Fibroblast of skin of back (primary cell): ENCODE results near the gene BRIP1.
"Not testable (repeated sequence)": the region's sequence is repeated elsewhere in the genome, so short reads cannot be mapped to it uniquely, and the experiment has no call there.

Experiments
- DNase-seq: peaks from one replicate; pipeline ENCODE4 v3.0.0-alpha.2; 2013

The BRIP1 gene

GRCh38 chr17:61827649-61828395, 35.5 kb downstream of the BRIP1 start:
- no peak for DNase-seq

GRCh38 chr17:61826866-61827265, 36.5 kb downstream of the BRIP1 start:
- not testable (repeated sequence) for DNase-seq

- not testable (repeated sequence) for DNase-seq
Measured at GRCh38 chr17:61826198-61826597, 37.1 kb downstream of the BRIP1 start.

- no peak for DNase-seq
Measured at GRCh38 chr17:61825448-61826137, 37.7 kb downstream of the BRIP1 start.

- DNase-seq, result no peak
Measured at GRCh38 chr17:61822326-61823285, 40.7 kb downstream of the BRIP1 start.

- no peak for DNase-seq
Measured at GRCh38 chr17:61821655-61822054, 41.7 kb downstream of the BRIP1 start.

GRCh38 chr17:61819265-61819664, 44.1 kb downstream of the BRIP1 start:
- not testable (repeated sequence) for DNase-seq

- no peak for DNase-seq
Measured at GRCh38 chr17:61818225-61818624, 45.1 kb downstream of the BRIP1 start.

GRCh38 chr17:61817452-61817851, 45.9 kb downstream of the BRIP1 start:
- DNase-seq, result no peak

GRCh38 chr17:61816538-61816937, 46.8 kb downstream of the BRIP1 start:
- no peak for DNase-seq

- no peak for DNase-seq
Measured at GRCh38 chr17:61815863-61816503, 47.3 kb downstream of the BRIP1 start.

- no peak for DNase-seq
Measured at GRCh38 chr17:61814485-61814884, 48.8 kb downstream of the BRIP1 start.

GRCh38 chr17:61813211-61813610, 50.1 kb downstream of the BRIP1 start:
- DNase-seq, result peak; percentile 60

GRCh38 chr17:61812747-61813146, 50.6 kb downstream of the BRIP1 start:
- no peak for DNase-seq

GRCh38 chr17:61809816-61810392, 53.4 kb downstream of the BRIP1 start:
- DNase-seq, result peak; percentile 62

GRCh38 chr17:61808442-61808841, 54.9 kb downstream of the BRIP1 start:
- no peak for DNase-seq

GRCh38 chr17:61806936-61807335, 56.4 kb downstream of the BRIP1 start:
- peak; percentile 59 for DNase-seq

GRCh38 chr17:61806081-61806828, 57.1 kb downstream of the BRIP1 start:
- no peak for DNase-seq

- DNase-seq, result peak; percentile 88
Measured at GRCh38 chr17:61805399-61805798, 57.9 kb downstream of the BRIP1 start.

GRCh38 chr17:61803796-61804195, 59.5 kb downstream of the BRIP1 start:
- no peak for DNase-seq

- DNase-seq, result no peak
Measured at GRCh38 chr17:61803216-61803615, 60.1 kb downstream of the BRIP1 start.
